Measurements from ENCODE around the gene ANK3. TPM values are rescaled to one million over a fixed set of nuclear protein-coding genes. Genes with fewer than 3 reads are reported as not detected.

Gene ANK3
- total RNA-seq, 2 donors from 2014 or later: 46.0 to 47.8 TPM

- intact Hi-C loops (cut with DNase I): no loop called here
- Histone ChIP-seq H3K9me3 (no peaks in the 10 kb centered on the region), H3K4me1 (replicated peaks) (no peaks in the 10 kb centered on the region), H3K36me3 (no peaks in the 10 kb centered on the region), H3K27me3 (replicated peaks; ENCODE audit: insufficient read depth) (no peaks in the 10 kb centered on the region), H3K27ac (no peak overlapping the region), H3K4me3 (no peak overlapping the region)
- DNase-seq (ENCODE audit: low spot score): no peak
- TF ChIP-seq POLR2A (IDR thresholded peaks at IDR 0.05) (no peak), POLR2AphosphoS5 (IDR thresholded peaks at IDR 0.05) (no peak), CTCF (IDR thresholded peaks at IDR 0.05) (no peak)
- WGBS: 61% methylated on average over 2 of the region's 2 CpGs
These were observed 379.8 kb downstream of the ANK3 start for GRCh38 chr10:60009710-60010383.

- WGBS: 60% methylated on average over 2 of the region's 2 CpGs
- no peaks in the 10 kb centered on the region for H3K27me3 ChIP-seq (replicated peaks; ENCODE audit: insufficient read depth)
- H3K27ac ChIP-seq: no peak overlapping the region
- TF ChIP-seq CTCF (IDR thresholded peaks at IDR 0.05): no peak
- no peak for TF ChIP-seq POLR2A (IDR thresholded peaks at IDR 0.05)
- no peak for TF ChIP-seq POLR2AphosphoS5 (IDR thresholded peaks at IDR 0.05)
- intact Hi-C loops (cut with DNase I): no loop called here
- H3K4me3 ChIP-seq: no peak overlapping the region
- H3K36me3 ChIP-seq: no peaks in the 10 kb centered on the region
- H3K9me3 ChIP-seq: no peaks in the 10 kb centered on the region
- DNase-seq (ENCODE audit: low spot score): no peak
- no peaks in the 10 kb centered on the region for H3K4me1 ChIP-seq (replicated peaks)
These were observed 380.4 kb downstream of the ANK3 start for GRCh38 chr10:60009276-60009675.

GRCh38 chr10:60008816-60009215 lies 380.9 kb downstream of the ANK3 start:
- intact Hi-C loops (cut with DNase I): no loop called here
- Histone ChIP-seq H3K4me1 (replicated peaks) (no peaks in the 10 kb centered on the region), H3K36me3 (no peaks in the 10 kb centered on the region), H3K9me3 (no peaks in the 10 kb centered on the region), H3K27me3 (replicated peaks; ENCODE audit: insufficient read depth) (no peaks in the 10 kb centered on the region), H3K4me3 (no peak overlapping the region), H3K27ac (no peak overlapping the region)
- no peak for DNase-seq (ENCODE audit: low spot score)
- TF ChIP-seq CTCF (IDR thresholded peaks at IDR 0.05) (no peak), POLR2AphosphoS5 (IDR thresholded peaks at IDR 0.05) (no peak)
- 76% methylated on average over 4 of the region's 4 CpGs for WGBS

GRCh38 chr10:60006062-60006461 lies 383.6 kb downstream of the ANK3 start:
- H3K9me3 ChIP-seq: no peaks in the 10 kb centered on the region
- no peak overlapping the region for H3K27ac ChIP-seq
- intact Hi-C loops (cut with DNase I): no loop called here
- TF ChIP-seq POLR2A (IDR thresholded peaks at IDR 0.05) (no peak), POLR2AphosphoS5 (IDR thresholded peaks at IDR 0.05) (no peak)
- H3K36me3 ChIP-seq: no peaks in the 10 kb centered on the region
- H3K27me3 ChIP-seq (replicated peaks; ENCODE audit: insufficient read depth): no peaks in the 10 kb centered on the region
- 92% methylated on average over 3 of the region's 3 CpGs for WGBS
- H3K4me3 ChIP-seq: no peak overlapping the region
- H3K4me1 ChIP-seq (replicated peaks): no peaks in the 10 kb centered on the region
- DNase-seq (ENCODE audit: low spot score): no peak

GRCh38 chr10:60003651-60004523 lies 385.8 kb downstream of the ANK3 start:
- no peak overlapping the region for H3K4me3 ChIP-seq
- intact Hi-C loops (cut with DNase I): no loop called here
- TF ChIP-seq POLR2A (IDR thresholded peaks at IDR 0.05) (no peak), CTCF (IDR thresholded peaks at IDR 0.05) (no peak), POLR2AphosphoS5 (IDR thresholded peaks at IDR 0.05) (no peak)
- H3K27ac ChIP-seq: no peak overlapping the region
- WGBS: 94% methylated on average over 5 of the region's 5 CpGs
- DNase-seq (ENCODE audit: low spot score): no peak
- H3K4me1 ChIP-seq (replicated peaks): no peaks in the 10 kb centered on the region
- H3K36me3 ChIP-seq: no peaks in the 10 kb centered on the region
- no peaks in the 10 kb centered on the region for H3K9me3 ChIP-seq
- H3K27me3 ChIP-seq (replicated peaks; ENCODE audit: insufficient read depth): no peaks in the 10 kb centered on the region
